ENCODE data around the gene PRDM5. TPM values are rescaled to one million over a fixed set of nuclear protein-coding genes. Genes with fewer than 3 reads are reported as not detected.

PRDM5 gene
- total RNA-seq, 1 experiment from 2014 or later, result 5.1 TPM

- POLR2A ChIA-PET, result no interaction called here
- no peak overlapping the region for H3K4me2 ChIP-seq (ENCODE audit: low read length)
Measured at GRCh38 chr4:120897981-120898719, 24.4 kb downstream of the PRDM5 start.

DNA sequence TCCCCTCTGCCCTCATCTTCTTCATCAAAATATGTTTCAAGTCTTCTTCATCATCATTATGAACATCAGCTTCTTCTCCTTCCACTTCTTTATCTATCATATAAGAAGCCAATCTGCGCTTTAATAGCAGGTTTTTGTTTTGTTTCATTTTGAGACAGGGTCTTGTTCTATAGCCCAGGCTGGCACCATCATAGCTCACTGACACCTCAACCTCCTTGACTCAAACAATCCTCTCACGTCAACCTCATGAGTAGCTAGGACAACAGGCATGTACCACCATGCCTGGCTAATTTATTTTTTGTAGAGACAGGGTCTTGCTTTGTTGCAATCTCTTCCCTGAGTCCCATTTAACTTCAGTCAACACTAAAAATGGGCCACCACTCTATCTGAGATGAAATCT, 27.0 kb downstream of the PRDM5 start:
- intact Hi-C loops (cut with micrococcal nuclease), result no loop called here
- Histone ChIP-seq H3K4me2 (ENCODE audit: low read length) (no peak overlapping the region), H3K9ac (ENCODE audit: low read length) (no peak overlapping the region), H3K36me3 (ENCODE audit: control insufficient read depth in 1 of 2, insufficient read depth in 2 of 2, low read length in 2 of 2) (no peaks in the 10 kb centered on the region), H3K27ac (ENCODE audit: low read depth, low read length) (no peak overlapping the region), H3K27me3 (ENCODE audit: insufficient read depth, low read length) (no peaks in the 10 kb centered on the region), H2AFZ (ENCODE audit: low read depth, low read length, poor library complexity, severe bottlenecking) (no peak overlapping the region), H3K4me1 (ENCODE audit: control insufficient read depth in 1 of 2, insufficient read depth in 2 of 2, low read length in 2 of 2) (no peaks in the 10 kb centered on the region), H3K79me2 (ENCODE audit: insufficient read depth, low read length) (no peaks in the 10 kb centered on the region), H3K9me2 (ENCODE audit: insufficient read depth) (0 out of 2 replicates have a peak, but pooled peaks cover 3% of the 10 kb centered on the region), H3K9me3 (ENCODE audit: control insufficient read depth in 1 of 2, insufficient read depth in 1 of 2, low read depth in 1 of 2, low read length in 2 of 2) (no peaks in the 10 kb centered on the region), H4K20me1 (ENCODE audit: insufficient read depth) (no peaks in the 10 kb centered on the region), H3K4me3 (replicated peaks in 1 of 2; ENCODE audit: low read depth in 1 of 2, low read length in 2 of 2) (no peak overlapping the region)
- RAD21 ChIA-PET (ENCODE audit: low non-redundant PET in 1 of 2, low total read pairs in 2 of 2, uncharacterized antibody in 2 of 2, unreplicated experiment in 2 of 2), result no interaction called here
- no peak for TF ChIP-seq EZH2 (IDR thresholded peaks at IDR 0.05)
- TF ChIP-seq, protein P1, sequence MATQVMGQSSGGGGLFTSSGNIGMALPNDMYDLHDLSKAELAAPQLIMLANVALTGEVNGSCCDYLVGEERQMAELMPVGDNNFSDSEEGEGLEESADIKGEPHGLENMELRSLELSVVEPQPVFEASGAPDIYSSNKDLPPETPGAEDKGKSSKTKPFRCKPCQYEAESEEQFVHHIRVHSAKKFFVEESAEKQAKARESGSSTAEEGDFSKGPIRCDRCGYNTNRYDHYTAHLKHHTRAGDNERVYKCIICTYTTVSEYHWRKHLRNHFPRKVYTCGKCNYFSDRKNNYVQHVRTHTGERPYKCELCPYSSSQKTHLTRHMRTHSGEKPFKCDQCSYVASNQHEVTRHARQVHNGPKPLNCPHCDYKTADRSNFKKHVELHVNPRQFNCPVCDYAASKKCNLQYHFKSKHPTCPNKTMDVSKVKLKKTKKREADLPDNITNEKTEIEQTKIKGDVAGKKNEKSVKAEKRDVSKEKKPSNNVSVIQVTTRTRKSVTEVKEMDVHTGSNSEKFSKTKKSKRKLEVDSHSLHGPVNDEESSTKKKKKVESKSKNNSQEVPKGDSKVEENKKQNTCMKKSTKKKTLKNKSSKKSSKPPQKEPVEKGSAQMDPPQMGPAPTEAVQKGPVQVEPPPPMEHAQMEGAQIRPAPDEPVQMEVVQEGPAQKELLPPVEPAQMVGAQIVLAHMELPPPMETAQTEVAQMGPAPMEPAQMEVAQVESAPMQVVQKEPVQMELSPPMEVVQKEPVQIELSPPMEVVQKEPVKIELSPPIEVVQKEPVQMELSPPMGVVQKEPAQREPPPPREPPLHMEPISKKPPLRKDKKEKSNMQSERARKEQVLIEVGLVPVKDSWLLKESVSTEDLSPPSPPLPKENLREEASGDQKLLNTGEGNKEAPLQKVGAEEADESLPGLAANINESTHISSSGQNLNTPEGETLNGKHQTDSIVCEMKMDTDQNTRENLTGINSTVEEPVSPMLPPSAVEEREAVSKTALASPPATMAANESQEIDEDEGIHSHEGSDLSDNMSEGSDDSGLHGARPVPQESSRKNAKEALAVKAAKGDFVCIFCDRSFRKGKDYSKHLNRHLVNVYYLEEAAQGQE (IDR thresholded peaks at IDR 0.05; ENCODE audit: low read depth), result no peak
- CTCF ChIA-PET, result no interaction called here
- POLR2A ChIA-PET, result no interaction called here
- DNase-seq (ENCODE audit: low read depth, low spot score), result no peak
- ATAC-seq, result no peak
- BruUV-seq (replicated peaks), result no TSS peak

More at GRCh38 chr4:120897981-120898719, 24.4 kb downstream of the PRDM5 start:
- no peak overlapping the region for H3K27ac ChIP-seq (ENCODE audit: low read depth, low read length)
- TF ChIP-seq CBX3 (IDR thresholded peaks at IDR 0.05; ENCODE audit: low read depth) (no peak), YY1 (IDR thresholded peaks at IDR 0.05; ENCODE audit: extremely low read depth, insufficient replicate concordance, low read depth, low read length) (no peak), POLR2A (IDR thresholded peaks at IDR 0.05; ENCODE audit: borderline replicate concordance, extremely low read depth, insufficient read depth, insufficient read length) (no peak), EZH2phosphoT487 (IDR thresholded peaks at IDR 0.05; ENCODE audit: borderline replicate concordance) (no peak), ZFX (IDR thresholded peaks at IDR 0.05) (no peak), TCF7L2 (IDR thresholded peaks at IDR 0.05; ENCODE audit: borderline replicate concordance, extremely low read depth, insufficient read depth, insufficient read length) (no peak)
- H3K4me1 ChIP-seq (ENCODE audit: control insufficient read depth in 1 of 2, insufficient read depth in 2 of 2, low read length in 2 of 2), result no peaks in the 10 kb centered on the region
- ChIA-PET CTCF (no interaction called here), RAD21 (ENCODE audit: low non-redundant PET in 1 of 2, low total read pairs in 2 of 2, uncharacterized antibody in 2 of 2, unreplicated experiment in 2 of 2) (no interaction called here)
- ATAC-seq (no peak), DNase-seq (ENCODE audit: low read depth, low spot score) (no peak)
- no peaks in the 10 kb centered on the region for H3K9me3 ChIP-seq (ENCODE audit: control insufficient read depth in 1 of 2, insufficient read depth in 1 of 2, low read depth in 1 of 2, low read length in 2 of 2)
- H3K4me3 ChIP-seq (replicated peaks in 1 of 2; ENCODE audit: low read depth in 1 of 2, low read length in 2 of 2), result no peak overlapping the region
- H3K36me3 ChIP-seq (ENCODE audit: control insufficient read depth in 1 of 2, insufficient read depth in 2 of 2, low read length in 2 of 2), result no peaks in the 10 kb centered on the region
- BruUV-seq (replicated peaks), result no TSS peak
- H2AFZ ChIP-seq (ENCODE audit: low read depth, low read length, poor library complexity, severe bottlenecking), result no peak overlapping the region
- 0 out of 2 replicates have a peak, but pooled peaks cover 3% of the 10 kb centered on the region for H3K9me2 ChIP-seq (ENCODE audit: insufficient read depth)
- H3K79me2 ChIP-seq (ENCODE audit: insufficient read depth, low read length), result no peaks in the 10 kb centered on the region
- intact Hi-C loops (cut with micrococcal nuclease), result no loop called here
- H4K20me1 ChIP-seq (ENCODE audit: insufficient read depth), result no peaks in the 10 kb centered on the region
- H3K27me3 ChIP-seq (ENCODE audit: insufficient read depth, low read length), result no peaks in the 10 kb centered on the region
- no peak overlapping the region for H3K9ac ChIP-seq (ENCODE audit: low read length)
